Hypothalamus (tissue), 51 donors: ENCODE results near the gene ERBB3.
"Not testable (repeated sequence)": the region's sequence is repeated elsewhere in the genome, so short reads cannot be mapped to it uniquely, and the experiment has no call there.

Source experiments
- DNase-seq, 51 donors: peaks; one replicate each; lab custom pipeline; 2025; lab: John Stamatoyannopoulos, UW

The ERBB3 gene

DNA sequence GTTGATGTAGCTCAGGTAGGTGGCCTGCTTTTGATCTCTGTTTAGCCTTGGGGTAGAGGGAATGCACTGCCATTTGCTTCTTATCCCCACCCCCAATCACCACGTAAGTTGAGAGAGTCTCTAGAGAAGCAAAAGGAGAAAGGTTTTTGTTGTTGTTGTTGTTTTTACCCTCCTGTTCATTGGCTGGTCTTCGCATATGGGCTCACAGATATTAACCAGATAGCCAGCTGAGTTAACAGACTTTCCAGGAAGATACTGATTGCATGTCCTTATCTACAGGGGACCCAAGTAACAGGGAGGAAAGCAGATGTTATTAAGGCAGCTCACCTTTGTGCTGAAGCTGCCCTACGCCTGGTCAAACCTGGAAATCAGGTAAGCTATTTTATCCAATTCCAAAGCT lies 27.3 kb downstream of the ERBB3 start:
- DNase-seq = no peak

GRCh38 chr12:56110571-56110970 lies 30.6 kb downstream of the ERBB3 start:
- DNase-seq = no peak

GRCh38 chr12:56114084-56114483 lies 34.1 kb downstream of the ERBB3 start:
- no peak for DNase-seq

- DNase-seq = peak in 8 of 51 donors; percentile 4 to 20 (median 12)
Measured at GRCh38 chr12:56115329-56115728, 35.4 kb downstream of the ERBB3 start.

GRCh38 chr12:56116267-56117081 lies 36.5 kb downstream of the ERBB3 start, which contains the start of gene RPL41:
RPL41 (plus strand) TSS chr12:56116633.
- DNase-seq = peak; percentile 30 to 97 (median 87)

DNA sequence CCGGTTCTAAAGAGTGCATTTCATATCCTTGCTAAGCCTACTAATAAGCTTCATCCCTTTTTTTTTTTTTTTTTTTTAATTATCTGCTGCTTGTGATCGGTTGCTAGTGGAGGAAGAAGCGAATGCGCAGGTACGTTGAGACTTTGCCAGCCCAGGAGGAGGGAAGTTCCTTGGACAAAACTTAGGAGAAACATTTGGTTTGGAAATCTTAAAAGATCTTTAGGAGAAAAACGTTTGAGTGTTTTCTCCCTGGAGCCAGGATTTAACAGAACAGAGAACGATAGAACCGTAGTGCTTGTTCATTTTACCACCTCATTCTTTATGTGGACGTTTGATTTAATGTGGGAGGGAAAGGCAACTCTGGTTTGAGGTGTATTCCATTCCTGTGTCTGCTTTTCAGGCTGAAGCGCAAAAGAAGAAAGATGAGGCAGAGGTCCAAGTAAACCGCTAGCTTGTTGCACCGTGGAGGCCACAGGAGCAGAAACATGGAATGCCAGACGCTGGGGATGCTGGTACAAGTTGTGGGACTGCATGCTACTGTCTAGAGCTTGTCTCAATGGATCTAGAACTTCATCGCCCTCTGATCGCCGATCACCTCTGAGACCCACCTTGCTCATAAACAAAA lies 37.2 kb downstream of the ERBB3 start:
- DNase-seq = not testable (repeated sequence)

DNA sequence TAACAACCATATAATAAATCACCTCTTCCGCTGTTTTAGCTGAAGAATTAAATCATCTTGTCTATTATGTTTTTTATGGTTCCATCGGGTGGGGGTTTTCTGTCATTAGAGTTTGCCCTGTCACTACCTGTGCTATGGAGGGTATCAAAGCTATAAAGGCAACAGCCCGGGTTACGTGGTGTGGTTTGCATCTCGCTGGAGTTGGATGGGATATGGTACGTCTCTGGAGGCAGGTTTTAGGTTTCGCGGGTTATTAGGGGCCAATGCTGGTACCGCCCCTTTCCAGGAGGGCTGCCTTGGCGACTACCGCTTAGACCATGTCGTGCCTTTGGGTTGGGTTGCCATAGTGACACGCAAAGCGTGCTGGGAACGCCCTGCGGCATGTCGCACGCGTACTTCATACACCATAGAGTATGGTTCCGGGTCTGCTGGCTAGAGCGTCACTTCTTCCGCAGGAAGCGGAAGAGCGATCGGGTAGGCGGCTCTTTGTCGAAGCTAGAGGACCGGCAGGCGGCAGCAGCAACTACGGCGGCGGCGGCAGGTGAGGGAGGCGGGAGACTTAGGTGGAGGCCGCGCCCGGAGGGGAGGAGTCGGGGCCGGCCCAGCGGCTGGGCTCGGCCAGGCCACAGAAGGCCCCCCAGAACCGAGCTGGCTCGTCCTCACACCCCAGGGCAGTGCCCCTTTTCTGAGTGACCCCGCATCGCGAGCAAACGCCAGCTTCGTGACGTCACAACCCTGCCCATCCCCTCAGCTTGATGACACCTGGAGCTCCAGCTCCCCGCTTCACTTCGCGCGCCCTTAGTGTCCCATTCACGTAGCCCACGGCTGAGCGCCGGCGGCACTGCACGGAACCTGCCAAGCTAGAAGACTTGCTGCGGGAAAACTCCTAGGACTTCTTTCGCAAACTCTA lies 38.1 kb downstream of the ERBB3 start, which contains the start of gene ZC3H10:
Gene ZC3H10 (plus strand): TSS at position 489 of the 910 bp plus-strand sequence. CDS start 2,297 bp downstream, outside the sequence.
- DNase-seq = peak; percentile 58 to 98 (median 93)

DNA sequence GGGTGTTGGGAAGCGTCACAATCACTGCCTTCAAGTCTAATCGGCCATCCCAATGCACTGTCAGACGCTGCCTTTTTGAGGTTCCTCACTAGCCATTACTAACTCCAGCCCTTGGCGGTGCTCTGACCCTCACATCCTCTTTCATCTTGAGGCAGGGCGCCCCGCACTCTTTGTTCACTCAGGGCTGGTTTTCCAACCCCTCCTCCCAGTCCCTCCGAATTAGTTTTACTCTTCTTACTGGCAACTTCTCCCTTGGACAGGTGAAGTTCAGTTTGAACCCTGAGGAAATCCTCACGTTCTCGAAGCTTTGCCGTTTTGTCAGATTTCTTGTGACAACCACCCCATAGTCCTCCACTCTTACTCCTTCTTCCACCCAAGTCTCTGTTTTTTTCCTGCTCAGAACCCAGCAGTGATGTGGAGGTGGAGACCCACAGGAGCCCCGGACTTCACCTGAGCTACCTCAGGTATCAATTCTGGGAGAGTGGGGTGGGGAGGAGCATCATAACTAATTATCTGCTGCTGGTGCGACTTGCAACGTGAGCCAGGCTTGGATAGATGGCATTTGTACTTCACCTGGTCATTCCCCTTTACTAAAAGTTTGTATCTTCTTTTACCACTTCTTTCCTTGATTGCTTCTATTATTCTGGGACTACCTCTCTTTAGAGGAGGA lies 38.9 kb downstream of the ERBB3 start:
- DNase-seq = peak in 1 of 51 donors; percentile 32

GRCh38 chr12:56119361-56119796 lies 39.4 kb downstream of the ERBB3 start:
- peak in 33 of 51 donors; percentile 1 to 65 (median 27) for DNase-seq

DNA sequence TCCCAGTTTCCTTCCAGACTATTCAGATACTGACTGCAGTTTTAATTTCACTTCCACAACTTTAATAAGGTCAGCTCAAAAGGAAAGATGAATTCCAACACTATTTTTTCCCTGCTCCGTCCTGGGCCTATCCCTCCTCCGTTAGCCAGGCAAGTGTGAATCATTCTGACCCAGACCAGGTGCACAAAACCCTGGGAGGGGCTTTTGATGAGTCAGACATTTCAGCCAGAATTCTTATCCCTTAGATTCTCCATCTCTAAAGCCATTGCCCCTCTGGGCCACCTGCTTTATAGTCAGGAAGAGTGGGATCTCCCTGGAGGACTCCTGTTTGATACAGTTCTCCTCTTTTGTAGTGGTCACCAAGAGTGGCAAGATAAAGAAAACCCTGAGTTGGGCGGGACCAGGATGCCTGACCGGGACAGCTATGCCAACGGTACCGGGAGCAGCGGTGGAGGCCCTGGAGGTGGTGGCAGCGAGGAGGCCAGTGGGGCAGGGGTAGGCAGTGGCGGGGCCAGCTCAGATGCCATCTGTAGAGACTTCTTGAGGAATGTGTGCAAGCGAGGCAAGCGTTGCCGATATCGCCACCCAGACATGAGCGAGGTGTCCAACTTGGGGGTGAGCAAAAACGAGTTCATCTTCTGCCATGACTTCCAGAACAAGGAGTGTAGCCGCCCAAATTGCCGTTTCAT lies 40.3 kb downstream of the ERBB3 start:
- no peak for DNase-seq

- no peak for DNase-seq
Measured at GRCh38 chr12:56121204-56121870, 41.4 kb downstream of the ERBB3 start.

- no peak for DNase-seq
Measured at GRCh38 chr12:56122637-56123036, 42.7 kb downstream of the ERBB3 start.

GRCh38 chr12:56124133-56124532 lies 44.2 kb downstream of the ERBB3 start:
- DNase-seq = no peak

- peak in 2 of 51 donors; percentile 4 to 38 for DNase-seq
Measured at GRCh38 chr12:56126732-56127239, 46.8 kb downstream of the ERBB3 start.

DNA sequence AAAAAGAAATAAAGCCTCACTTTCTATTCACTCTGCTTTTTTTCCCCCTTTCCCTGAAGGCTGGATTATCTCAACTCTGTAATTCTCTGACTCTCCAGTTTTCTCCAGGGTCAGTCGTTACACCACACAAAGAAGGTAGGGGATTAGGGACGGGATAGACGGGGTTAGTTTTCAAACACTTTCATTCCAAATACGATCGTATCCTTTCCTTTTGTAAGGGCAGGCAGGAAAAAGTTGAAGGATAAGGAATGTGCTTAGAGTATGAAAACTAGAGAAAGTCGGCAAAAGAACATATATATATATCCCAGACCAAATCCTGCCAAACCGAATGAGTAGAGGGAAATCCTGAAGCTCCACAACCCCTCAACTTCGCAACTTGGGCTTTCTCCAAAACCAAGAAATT lies 47.5 kb downstream of the ERBB3 start:
- no peak for DNase-seq

GRCh38 chr12:56127888-56128669 lies 48.1 kb downstream of the ERBB3 start, which contains the start of gene ESYT1:
ESYT1 (plus strand) TSS chr12:56128267; CDS start chr12:56128320, 53 bp downstream.
- peak; percentile 57 to 99 (median 92) for DNase-seq

DNA sequence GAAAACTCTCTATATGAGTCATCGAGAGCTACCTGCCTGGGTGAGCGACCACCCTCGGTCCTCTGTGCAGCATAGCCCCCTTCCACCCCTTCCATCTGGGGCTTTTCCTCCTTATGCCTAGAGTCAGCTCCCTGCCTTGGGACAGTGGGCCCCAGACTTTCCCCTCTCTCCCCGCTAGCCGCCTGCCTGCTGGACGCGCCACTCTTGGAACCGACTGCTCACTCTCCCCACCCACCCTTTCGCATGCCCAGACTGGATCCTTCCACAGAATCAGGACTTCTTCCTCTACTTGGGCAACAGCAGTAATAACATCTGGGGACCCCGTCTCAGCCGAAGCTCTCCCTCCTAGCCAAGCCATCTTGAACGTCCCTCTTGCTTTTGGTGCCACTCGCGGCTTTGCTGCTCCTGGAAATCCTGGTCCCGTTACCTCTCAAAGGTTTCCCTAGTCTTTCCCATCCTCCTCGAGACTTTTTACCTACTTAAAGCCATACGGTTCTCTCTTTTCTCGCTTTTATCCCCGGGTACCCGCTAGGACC lies 48.8 kb downstream of the ERBB3 start:
- peak in 17 of 51 donors; percentile 8 to 55 (median 33) for DNase-seq
